Natural killer cell (primary cell): ENCODE results near the gene CIDEC. TPM values are rescaled to one million over a fixed set of nuclear protein-coding genes. Genes with fewer than 3 reads are reported as not detected.

Experiments
- ATAC-seq, 3 donors: fragments of 150-1000 bp in 2 of 3; fragments of 200-7000 bp in 1 of 3; cut with Tn5 transposase; 1 replicate in 1 of 3; 2 replicates in 2 of 3; pipeline ENCODE4 v1.10.0; 2021; ENCODE audit warnings: mild to moderate bottlenecking in 2 of 3, moderate library complexity in 2 of 3
- DNase-seq, 2 donors: peaks; one replicate each; pipeline versions ENCODE4 v3.0.0 to v3.0.0-alpha.2; 2013 to 2021; ENCODE audit warnings: mixed read lengths in 1 of 2
- H3K27ac ChIP-seq: one replicate; pipeline ENCODE4 v1.5.1; 2013; ENCODE audit warnings: mild to moderate bottlenecking, low read length
- H3K27me3 ChIP-seq: one replicate; pipeline ENCODE4 v1.6.1; 2013; ENCODE audit warnings: low read length; ENCODE audit not compliant: control insufficient read depth, insufficient read depth
- H3K36me3 ChIP-seq: one replicate; pipeline ENCODE4 v1.6.1; 2013; ENCODE audit warnings: low read length; ENCODE audit not compliant: control insufficient read depth, insufficient read depth
- H3K4me1 ChIP-seq: one replicate; pipeline ENCODE4 v1.6.1; 2013; ENCODE audit warnings: low read length; ENCODE audit not compliant: control insufficient read depth, insufficient read depth
- H3K4me3 ChIP-seq: one replicate; pipeline ENCODE4 v1.5.1; 2013; ENCODE audit warnings: low read length
- H3K9me3 ChIP-seq: one replicate; pipeline ENCODE4 v1.6.1; 2013; ENCODE audit warnings: low read length; ENCODE audit not compliant: control insufficient read depth, insufficient read depth
- H3K27ac Mint-ChIP-seq, 2 donors: one replicate each; pipeline ENCODE4 v1.8.0; 2022; ENCODE audit warnings: mild to moderate bottlenecking in 2 of 2, mixed read lengths in 2 of 2, moderate library complexity in 1 of 2
- H3K27me3 Mint-ChIP-seq, 2 donors: one replicate each; pipeline ENCODE4 v1.8.0; 2022; ENCODE audit warnings: low read depth in 2 of 2, mixed read lengths in 2 of 2
- H3K36me3 Mint-ChIP-seq: one replicate; pipeline ENCODE4 v1.8.0; 2022; ENCODE audit warnings: mixed read lengths
- H3K4me1 Mint-ChIP-seq, 2 donors: one replicate each; pipeline ENCODE4 v1.8.0; 2022; ENCODE audit warnings: mixed read lengths in 2 of 2
- H3K4me3 Mint-ChIP-seq: one replicate; pipeline ENCODE4 v1.8.0; 2022; ENCODE audit warnings: mild to moderate bottlenecking, moderate library complexity, mixed read lengths
- H3K9me3 Mint-ChIP-seq, 2 donors: one replicate each; pipeline ENCODE4 v1.8.0; 2022; ENCODE audit warnings: mixed read lengths in 2 of 2
- CTCF ChIP-seq: fragments of 200-600 bp; IDR thresholded peaks from one replicate; pipeline ENCODE4 v1.8.0; 2022; ENCODE audit warnings: antibody characterized with exemption
- WGBS: methylation state at CpG from one replicate; pipeline ENCODE4 v1.1.7; 2013; ENCODE audit warnings: missing lambda C conversion rate; ENCODE audit not compliant: insufficient coverage; 5-methylcytosine and 5-hydroxymethylcytosine counted together
- intact Hi-C: fragments of 100-400 bp; cut with micrococcal nuclease; formaldehyde crosslinking; loops from one replicate; pipeline ENCODE4 v1.14.2; 2022
- total RNA-seq, 4 donors: library from RNA; stranded (reverse); fragments of 120-200 nt in 1 of 4; gene quantifications; one replicate each; pipeline versions ENCODE4 v1.2.3 to v1.2.4, GENCODE V29; 2013 to 2022

Gene CIDEC
- total RNA-seq, 3 donors from 2014 or later (not counting 1 experiment from before 2014, with no cell fraction given) = not detected

GRCh38 chr3:9864200-9864927 is 15.7 kb downstream of the CIDEC start:
- H3K9me3 ChIP-seq = no peaks in the 10 kb centered on the region
- peaks cover 40% of the 10 kb centered on the region for H3K4me1 ChIP-seq

GRCh38 chr3:9863058-9863772 is 16.8 kb downstream of the CIDEC start:
- Mint-ChIP-seq H3K9me3 (no peaks in the 10 kb centered on the region), H3K27ac (no peak overlapping the region), H3K4me3 (peak overlapping the region; percentile 28), H3K27me3 (no peaks in the 10 kb centered on the region), H3K4me1 (peaks cover 27 to 35% of the 10 kb centered on the region in 2 donors), H3K36me3 (no peaks in the 10 kb centered on the region)
- intact Hi-C loops = no loop called here
- H3K4me3 ChIP-seq = no peak overlapping the region
- peaks cover 46% of the 10 kb centered on the region for H3K4me1 ChIP-seq
- H3K9me3 ChIP-seq = no peaks in the 10 kb centered on the region
- no peaks in the 10 kb centered on the region for H3K36me3 ChIP-seq
- no peaks in the 10 kb centered on the region for H3K27me3 ChIP-seq
- ATAC-seq (no peak), DNase-seq (no peak)
- no peak for TF ChIP-seq CTCF
- 83% methylated on average over 22 of the region's 22 CpGs for WGBS
- peak overlapping the region; percentile 88 for H3K27ac ChIP-seq

More at GRCh38 chr3:9864200-9864927, 15.7 kb downstream of the CIDEC start:
- Mint-ChIP-seq H3K27me3 (no peaks in the 10 kb centered on the region), H3K4me1 (peaks cover 16 to 23% of the 10 kb centered on the region in 2 donors), H3K27ac (no peak overlapping the region), H3K4me3 (no peak overlapping the region), H3K36me3 (no peaks in the 10 kb centered on the region), H3K9me3 (no peaks in the 10 kb centered on the region)
- no peak overlapping the region for H3K27ac ChIP-seq
- ATAC-seq (no peak), DNase-seq (no peak)
- H3K27me3 ChIP-seq = no peaks in the 10 kb centered on the region
- no peak overlapping the region for H3K4me3 ChIP-seq
- H3K36me3 ChIP-seq = no peaks in the 10 kb centered on the region
- WGBS = 91% methylated on average over 16 of the region's 16 CpGs
- no peak for TF ChIP-seq CTCF
- intact Hi-C loops = no loop called here

- Histone ChIP-seq H3K27me3 (no peaks in the 10 kb centered on the region), H3K36me3 (no peaks in the 10 kb centered on the region), H3K4me3 (no peak overlapping the region), H3K27ac (peak overlapping the region; percentile 88), H3K4me1 (peaks cover 49% of the 10 kb centered on the region), H3K9me3 (no peaks in the 10 kb centered on the region)
- Mint-ChIP-seq H3K36me3 (no peaks in the 10 kb centered on the region), H3K27ac (peak overlapping the region; percentile 92 to 96), H3K9me3 (no peaks in the 10 kb centered on the region), H3K4me1 (peaks cover 30 to 37% of the 10 kb centered on the region in 2 donors), H3K4me3 (peak overlapping the region; percentile 80), H3K27me3 (no peaks in the 10 kb centered on the region)
- 19% methylated on average over 45 of the region's 45 CpGs for WGBS
- ATAC-seq (peak; percentile 65 to 78 (median 75)), DNase-seq (peak; percentile 39 to 54)
- intact Hi-C loops = no loop called here
- no peak for TF ChIP-seq CTCF
Measured at GRCh38 chr3:9862391-9863057, 17.5 kb downstream of the CIDEC start.
